A549 (cell line): ENCODE results near the gene IGF2. TPM values are rescaled to one million over a fixed set of nuclear protein-coding genes. Genes with fewer than 3 reads are reported as not detected.

Source experiments
- ATAC-seq, 2 experiments: fragments of 200-7000 bp in 1 of 2; fragments of >200 bp in 1 of 2; cut with Nextera tagmentation in 1 of 2; cut with Tn5 transposase in 1 of 2; 3 replicates each; pipeline versions ENCODE4 v1.8.0 to v1.9.1; 2018 to 2020; ENCODE audit warnings: mild to moderate bottlenecking in 1 of 2, moderate library complexity in 1 of 2
- CTCF ChIA-PET: fragments of 300-600 bp; sonication (Branson Sonifier 250); formaldehyde crosslinking; extraction: SDS; loops from one replicate; lab custom pipeline; 2021; ENCODE audit warnings: antibody characterized with exemption, inconsistent platforms; lab: Yijun Ruan, JAX
- POLR2A ChIA-PET: fragments of 350-600 bp; formaldehyde crosslinking; extraction: SDS; loops from one replicate; lab custom pipeline; 2021; ENCODE audit warnings: antibody characterized with exemption, inconsistent platforms; lab: Yijun Ruan, JAX
- DNase-seq, 2 experiments: peaks; one replicate each; pipeline versions ENCODE4 v3.0.0 to v3.0.0-alpha.2; 2011 to 2016; ENCODE audit warnings: low read depth in 1 of 2, low spot score in 1 of 2
- FAIRE-seq: peaks from 2 replicates; lab custom pipeline; 2011; peaks lifted over from hg19 to GRCh38; lab: Jason Lieb, UNC
- H3K27ac ChIP-seq, 2 experiments: fragments of >200 bp; sonication (Bioruptor Twin); formaldehyde crosslinking; 3 replicates each; pipeline ENCODE4 v1.5.1; 2016 to 2017
- H3K4me1 ChIP-seq: fragments of >200 bp; sonication (Bioruptor Twin); formaldehyde crosslinking; 3 replicates; pipeline ENCODE4 v1.6.1; 2016
- H3K4me2 ChIP-seq: fragments of >200 bp; sonication (Bioruptor Twin); formaldehyde crosslinking; 3 replicates; pipeline ENCODE4 v1.6.1; 2016
- H3K4me3 ChIP-seq: fragments of >200 bp; sonication (Bioruptor Twin); formaldehyde crosslinking; 3 replicates; pipeline ENCODE4 v1.5.1; 2016
- H3K9me3 ChIP-seq: fragments of >200 bp; sonication (Bioruptor Twin); formaldehyde crosslinking; 3 replicates; pipeline ENCODE4 v1.6.1; 2016
- ATOH8 ChIP-seq: fragments of 250-450 bp; sonication (Bioruptor Pico); IDR thresholded peaks from 2 replicates; pipeline ENCODE4 v1.5.0; 2020; ENCODE audit warnings: low read depth, mild to moderate bottlenecking, moderate library complexity
- CBX2 ChIP-seq: fragments of 200-600 bp; sonication (generic); IDR thresholded peaks from 2 replicates; pipeline ENCODE4 v1.6.1; 2016; ENCODE audit warnings: low read depth, mild to moderate bottlenecking, borderline replicate concordance
- CBX8 ChIP-seq: fragments of 200-600 bp; sonication (generic); IDR thresholded peaks from 2 replicates; pipeline ENCODE4 v1.6.1; 2016
- CHD4 ChIP-seq: fragments of 200-600 bp; sonication (generic); IDR thresholded peaks from 2 replicates; pipeline ENCODE4 v1.6.1; 2016; ENCODE audit warnings: antibody characterized with exemption, mild to moderate bottlenecking, borderline replicate concordance
- CTCF ChIP-seq: fragments of >200 bp; sonication (Bioruptor Twin); formaldehyde crosslinking; IDR thresholded peaks from 3 replicates; pipeline ENCODE4 v1.5.1; 2016
- E2F6 ChIP-seq: IDR thresholded peaks from 2 replicates; pipeline ENCODE4 v1.6.1; 2012; ENCODE audit warnings: low read depth, borderline replicate concordance
- EHMT2 ChIP-seq: fragments of 200-600 bp; sonication (generic); IDR thresholded peaks from 2 replicates; pipeline ENCODE4 v1.6.1; 2016; ENCODE audit warnings: antibody characterized with exemption, low read depth, mild to moderate bottlenecking, moderate library complexity
- FOSL2 ChIP-seq, 2 experiments: fragments of 450-650 bp in 1 of 2; fragments of >200 bp in 1 of 2; sonication (Bioruptor Twin) in 1 of 2; formaldehyde crosslinking; IDR thresholded peaks; 2 replicates each; pipeline versions ENCODE4 v1.5.0 to v1.6.1; 2016 to 2020; ENCODE audit warnings: mild to moderate bottlenecking in 1 of 2, moderate library complexity in 1 of 2
- KDM1A ChIP-seq: fragments of 200-600 bp; sonication (generic); IDR thresholded peaks from 2 replicates; pipeline ENCODE4 v1.6.1; 2016; ENCODE audit warnings: low read depth, mild to moderate bottlenecking
- KDM5A ChIP-seq: fragments of 200-600 bp; sonication (generic); IDR thresholded peaks from 2 replicates; pipeline ENCODE4 v1.6.1; 2016; ENCODE audit warnings: antibody characterized with exemption, mild to moderate bottlenecking
- POLR2AphosphoS2 ChIP-seq: conservative IDR thresholded peaks from 2 replicates; pipeline ENCODE4 v1.6.1; 2012; ENCODE audit warnings: low read length, improper control_type of control experiment, inconsistent platforms
- RAD21 ChIP-seq, 2 experiments: fragments of >200 bp in 1 of 2; sonication (Bioruptor Twin) in 1 of 2; formaldehyde crosslinking in 1 of 2; IDR thresholded peaks in 1 of 2; conservative IDR thresholded peaks in 1 of 2; 2 replicates in 1 of 2; 3 replicates in 1 of 2; pipeline ENCODE4 v1.6.1; 2012 to 2018; ENCODE audit warnings: inconsistent platforms in 1 of 2
- RCOR1 ChIP-seq: fragments of 150-350 bp; IDR thresholded peaks from 2 replicates; pipeline ENCODE4 v1.6.1; 2014; ENCODE audit warnings: antibody characterized with exemption, low read length, low read depth
- RNF2 ChIP-seq: fragments of 200-600 bp; sonication (generic); IDR thresholded peaks from 2 replicates; pipeline ENCODE4 v1.6.1; 2016; ENCODE audit warnings: low read depth, mild to moderate bottlenecking, antibody characterized with exemption, moderate library complexity, borderline replicate concordance
- SMC3 ChIP-seq: fragments of >200 bp; sonication (Bioruptor Twin); formaldehyde crosslinking; IDR thresholded peaks from 3 replicates; pipeline ENCODE4 v1.6.1; 2018; ENCODE audit warnings: inconsistent platforms
- SREBF2 ChIP-seq: fragments of 450-650 bp; IDR thresholded peaks from 2 replicates; pipeline ENCODE4 v1.6.1; 2014; ENCODE audit warnings: mild to moderate bottlenecking, moderate library complexity
- ZFP36 ChIP-seq: fragments of 450-650 bp; IDR thresholded peaks from 2 replicates; pipeline ENCODE4 v1.6.1; 2014; ENCODE audit warnings: borderline replicate concordance; ENCODE audit not compliant: partially characterized antibody
- WGBS: methylation state at CpG from one replicate; pipeline ENCODE4 v1.1.6; 2017; ENCODE audit errors: missing lambda C conversion rate; 5-methylcytosine and 5-hydroxymethylcytosine counted together
- polyA plus RNA-seq, 4 experiments: library from polyadenylated mRNA; depleted of rRNA in 3 of 4; stranded (reverse); fragments of >200 nt; fragmentation: RNase III in 1 of 4; extraction: RNeasy Plus Mini Kit Qiagen cat#74134 plus additional on column Dnase treatment in 1 of 4; gene quantifications; 2 replicates in 3 of 4; 3 replicates in 1 of 4; pipeline ENCODE4 v1.2.3, GENCODE V29; 2011 to 2017

Gene IGF2
- polyA plus RNA-seq, 2 of the 4 experiments (the other 2 are of a cell fraction), result 2.0 to 2.9 TPM

GRCh38 chr11:2091112-2091746 is 48.0 kb downstream of the IGF2 start:
- DNase-seq (no peak), FAIRE-seq (no peak), ATAC-seq (no peak)
- Histone ChIP-seq H3K4me2 (no peak overlapping the region), H3K4me3 (no peak overlapping the region), H3K4me1 (no peaks in the 10 kb centered on the region), H3K9me3 (no peaks in the 10 kb centered on the region; the same call in 2 of the 3 replicates), H3K27ac (no peak overlapping the region)
- ChIA-PET CTCF (interaction anchor here (3.0 to 7.8 kb wide), 2 partner anchors 55 to 59 kb away, joined by 14 to 59 read pairs; no protein-coding TSS in a partner anchor), POLR2A (no interaction called here)
- TF ChIP-seq RAD21 (conservative IDR thresholded peaks at IDR 0.05 in 1 of 2, IDR thresholded peaks at IDR 0.05 in 1 of 2) (no peak), EHMT2 (no peak), RCOR1 (no peak), FOSL2 (IDR thresholded peaks at IDR 0.05) (no peak), FOSL2 (CRISPR knock-in tag; IDR thresholded peaks at IDR 0.05) (no peak), CHD4 (no peak), KDM1A (no peak), CTCF (no peak), RNF2 (no peak), ZFP36 (no peak), KDM5A (no peak), POLR2AphosphoS2 (no peak)
- 66% methylated on average over 5 of the region's 8 CpGs for WGBS

GRCh38 chr11:2090172-2091111 is 48.7 kb downstream of the IGF2 start:
- FAIRE-seq, result no peak
- CTCF ChIA-PET, result interaction anchor here (1.1 to 7.8 kb wide), 7 partner anchors 10 to 60 kb away, joined by 3 to 59 read pairs (median 8); no protein-coding TSS in a partner anchor
- WGBS, result 67% methylated on average over 17 of the region's 20 CpGs

More at GRCh38 chr11:2090172-2091111, 48.7 kb downstream of the IGF2 start:
- TF ChIP-seq CBX2 (no peak), ATOH8 (no peak), KDM5A (no peak), SREBF2 (no peak), CBX8 (no peak), E2F6 (no peak), ZFP36 (no peak), SMC3 (no peak)
- TF ChIP-seq, all 56 proteins: peak for 0
- Histone ChIP-seq H3K4me2 (no peak overlapping the region), H3K9me3 (no peaks in the 10 kb centered on the region; the same call in 2 of the 3 replicates), H3K4me3 (no peak overlapping the region), H3K27ac (no peak overlapping the region), H3K4me1 (no peaks in the 10 kb centered on the region)
- no peak for ATAC-seq
- no peak for DNase-seq
- POLR2A ChIA-PET, result no interaction called here
